Stimulated activated CD4-positive, alpha-beta T cell treated with anti-CD3 and anti-CD28 coated beads, Interleukin-12 subunit alpha, Interleukin-12 subunit beta, amount 100 ng/mL, for 24 hours (primary cell): ENCODE measurements around the gene EIF4E1B.

Experiments
- DNase-seq, 2 experiments: peaks; one replicate each; pipeline ENCODE4 v3.0.0-alpha.2; 2020; ENCODE audit warnings: low read depth in 2 of 2

The EIF4E1B gene

DNA sequence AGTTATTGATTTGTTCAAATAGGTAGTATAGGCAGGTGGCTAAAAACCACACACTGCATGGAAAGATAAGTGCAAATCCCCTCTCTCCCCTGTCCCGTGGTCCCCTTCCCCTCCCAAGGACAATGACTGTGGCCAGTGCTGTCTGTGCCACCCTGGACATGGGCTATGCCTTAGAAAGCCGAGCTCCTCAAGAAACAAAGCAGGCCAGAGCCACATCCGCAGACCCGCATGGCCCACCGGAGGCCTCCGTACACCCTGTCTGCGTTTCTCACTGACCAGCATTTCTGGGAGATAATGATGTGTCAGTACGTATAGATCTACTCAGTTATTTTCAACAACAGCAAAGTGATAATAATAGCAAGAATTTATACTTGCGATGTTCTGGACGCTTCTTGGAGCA, 33.1 kb downstream of the EIF4E1B start:
- DNase-seq: no peak

DNA sequence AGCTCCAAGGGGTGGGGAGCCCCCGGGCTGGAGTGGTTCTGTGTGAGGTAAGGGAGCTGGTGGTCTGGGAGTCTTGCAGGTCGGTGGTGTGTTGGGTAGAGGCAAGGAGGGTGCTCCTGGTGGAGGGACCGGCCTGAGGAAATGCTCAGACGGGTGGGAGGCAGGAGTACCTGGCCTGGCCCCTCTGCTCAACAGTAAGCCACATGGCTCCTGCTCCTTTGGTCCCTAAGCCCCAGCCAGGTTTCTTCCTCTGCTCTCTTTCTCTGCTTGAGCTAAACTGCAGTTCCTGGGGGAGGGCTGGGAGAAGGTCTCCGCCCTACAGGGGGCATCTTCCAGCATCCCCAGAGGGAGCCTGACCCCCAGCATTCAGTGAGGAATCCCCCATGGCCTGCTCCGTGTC, 34.0 kb downstream of the EIF4E1B start:
- no peak for DNase-seq

GRCh38 chr5:176664886-176665285, 34.4 kb downstream of the EIF4E1B start:
- no peak for DNase-seq

DNA sequence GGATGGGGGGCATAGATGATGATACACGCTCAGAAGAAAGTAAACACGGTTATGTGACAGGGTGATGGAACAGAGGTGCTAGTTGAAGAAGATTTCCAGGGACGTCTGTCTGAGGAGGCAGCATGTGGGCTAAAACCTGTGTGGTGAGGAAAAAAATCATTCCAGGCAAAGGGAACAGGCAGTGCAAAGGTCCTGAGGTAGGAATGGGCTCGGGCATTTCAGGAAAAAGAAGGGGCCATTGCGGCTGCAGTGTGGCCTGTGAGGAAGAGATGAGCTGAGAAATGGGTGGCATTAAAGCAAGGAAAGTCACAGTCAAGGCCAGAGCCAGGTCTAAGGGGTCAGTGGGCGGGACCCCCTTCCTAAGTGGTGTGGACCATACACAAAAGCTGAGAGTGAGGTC, 35.0 kb downstream of the EIF4E1B start:
- DNase-seq: no peak

DNA sequence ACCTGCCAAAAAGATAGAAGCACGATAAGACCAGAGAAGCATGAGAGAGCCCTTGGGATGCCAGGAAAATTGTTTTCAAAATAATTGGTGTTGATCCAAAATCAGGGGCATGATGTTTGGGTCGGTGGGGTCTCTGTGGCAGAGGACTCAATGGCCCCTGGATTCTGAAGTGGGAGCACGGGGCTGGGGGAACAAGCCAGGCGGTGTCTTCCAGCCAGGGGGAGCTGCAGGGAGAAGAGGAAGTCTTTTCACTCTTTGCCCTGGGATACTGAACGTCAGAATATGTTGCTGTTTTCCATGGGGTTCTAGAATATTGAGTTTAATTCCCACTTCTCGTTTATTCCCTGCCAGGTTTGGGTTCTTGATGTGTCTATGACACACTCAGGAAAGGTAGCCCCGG, 37.2 kb downstream of the EIF4E1B start:
- DNase-seq: no peak

DNA sequence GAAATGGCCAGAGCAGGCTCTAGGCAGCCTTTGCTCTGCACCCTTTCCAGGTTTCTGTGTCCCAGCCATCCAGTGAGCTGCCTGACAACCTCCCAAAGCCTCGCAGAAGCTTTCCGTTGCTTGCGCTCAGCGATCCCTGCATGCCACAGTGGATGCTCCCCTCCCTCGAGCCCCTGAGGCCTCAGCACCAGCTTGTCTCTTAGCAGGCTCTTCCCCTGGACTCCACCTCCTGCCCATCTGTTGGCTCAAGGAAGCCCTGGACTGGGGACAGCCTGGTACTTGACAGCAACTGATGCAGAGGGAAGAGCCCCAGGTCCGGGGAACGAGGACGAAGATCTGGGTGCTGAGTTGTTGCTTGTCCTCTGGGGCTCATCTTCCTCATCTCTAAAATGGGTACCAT, 40.0 kb downstream of the EIF4E1B start:
- DNase-seq: no peak

GRCh38 chr5:176671399-176671798, 40.9 kb downstream of the EIF4E1B start:
- no peak for DNase-seq

- DNase-seq: no peak
Measured at GRCh38 chr5:176671890-176672747, 41.6 kb downstream of the EIF4E1B start.

GRCh38 chr5:176673651-176674583, 43.4 kb downstream of the EIF4E1B start:
- DNase-seq: no peak

DNA sequence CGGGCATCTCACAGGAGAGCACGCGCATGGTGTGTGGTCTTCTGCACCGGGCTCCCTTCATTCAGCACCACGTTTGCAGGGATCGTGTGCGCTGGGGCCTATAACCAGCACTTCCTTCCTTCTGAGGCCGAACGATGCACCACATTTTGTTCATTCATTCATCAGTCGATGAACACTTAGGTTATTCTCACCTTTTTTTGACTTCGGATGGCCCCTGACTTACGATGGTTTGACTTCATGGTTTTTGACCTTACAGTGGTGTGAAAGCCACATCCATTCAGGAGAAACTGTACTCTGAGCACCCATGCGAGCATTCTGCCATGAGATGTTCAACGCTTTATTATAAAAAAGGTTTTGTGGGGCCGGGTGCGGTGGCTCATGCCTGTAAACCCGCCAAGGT, 44.3 kb downstream of the EIF4E1B start:
- no peak for DNase-seq

DNA sequence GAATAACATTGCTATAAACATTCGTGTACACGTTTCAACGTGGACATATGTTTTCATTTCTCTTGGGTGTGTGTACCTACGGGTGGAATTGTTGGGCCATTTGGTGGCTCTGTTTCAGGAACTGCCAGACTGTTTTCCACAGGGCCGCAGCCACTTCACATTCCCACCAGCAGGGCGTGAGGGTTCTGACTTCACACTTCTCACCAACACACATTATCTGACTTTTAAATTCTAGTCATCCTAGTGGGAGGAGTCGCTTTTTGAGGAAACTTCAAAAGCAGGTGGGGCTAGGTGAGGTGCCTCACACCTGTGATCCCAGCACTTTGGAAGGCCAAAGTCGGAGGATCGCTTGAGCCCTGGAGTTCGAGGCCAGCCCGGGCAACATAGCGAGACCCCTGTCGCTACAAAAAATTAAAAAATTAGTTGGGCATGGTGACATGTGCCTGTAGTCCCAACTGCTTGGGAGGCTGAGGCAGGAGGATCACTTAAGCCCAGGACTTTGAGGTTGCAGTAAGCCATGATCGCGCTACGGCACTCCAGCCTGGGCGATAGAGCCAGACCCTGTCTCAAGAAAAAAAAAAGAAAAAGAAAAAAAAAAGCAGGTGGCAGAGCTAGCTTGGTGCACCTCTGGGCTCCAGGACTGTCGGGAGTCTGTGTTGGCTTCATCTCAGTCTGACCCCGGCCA, 45.3 kb downstream of the EIF4E1B start:
- no peak for DNase-seq

DNA sequence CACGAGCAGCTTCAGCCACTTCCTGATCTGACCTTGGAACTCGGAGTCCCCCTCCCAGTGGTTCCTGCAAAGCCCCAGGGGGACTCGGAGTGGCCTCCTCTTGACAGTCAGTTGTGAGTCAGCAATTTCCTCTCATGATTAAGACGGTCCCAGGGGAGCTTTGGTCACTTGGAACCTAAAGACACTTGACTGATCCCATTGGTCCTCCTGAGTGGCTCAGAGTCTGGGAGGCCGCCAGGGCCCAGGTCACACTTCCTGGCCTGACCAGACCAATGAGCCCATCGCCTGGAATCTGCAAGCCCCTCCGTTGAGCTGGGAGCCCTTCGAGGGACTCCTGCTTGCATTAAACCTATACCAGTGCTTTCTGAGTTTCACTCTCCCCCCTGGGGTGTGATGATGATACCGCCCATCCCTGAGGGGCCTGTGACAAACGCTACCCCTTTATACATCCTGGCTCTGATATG, 45.9 kb downstream of the EIF4E1B start:
- no peak for DNase-seq

DNA sequence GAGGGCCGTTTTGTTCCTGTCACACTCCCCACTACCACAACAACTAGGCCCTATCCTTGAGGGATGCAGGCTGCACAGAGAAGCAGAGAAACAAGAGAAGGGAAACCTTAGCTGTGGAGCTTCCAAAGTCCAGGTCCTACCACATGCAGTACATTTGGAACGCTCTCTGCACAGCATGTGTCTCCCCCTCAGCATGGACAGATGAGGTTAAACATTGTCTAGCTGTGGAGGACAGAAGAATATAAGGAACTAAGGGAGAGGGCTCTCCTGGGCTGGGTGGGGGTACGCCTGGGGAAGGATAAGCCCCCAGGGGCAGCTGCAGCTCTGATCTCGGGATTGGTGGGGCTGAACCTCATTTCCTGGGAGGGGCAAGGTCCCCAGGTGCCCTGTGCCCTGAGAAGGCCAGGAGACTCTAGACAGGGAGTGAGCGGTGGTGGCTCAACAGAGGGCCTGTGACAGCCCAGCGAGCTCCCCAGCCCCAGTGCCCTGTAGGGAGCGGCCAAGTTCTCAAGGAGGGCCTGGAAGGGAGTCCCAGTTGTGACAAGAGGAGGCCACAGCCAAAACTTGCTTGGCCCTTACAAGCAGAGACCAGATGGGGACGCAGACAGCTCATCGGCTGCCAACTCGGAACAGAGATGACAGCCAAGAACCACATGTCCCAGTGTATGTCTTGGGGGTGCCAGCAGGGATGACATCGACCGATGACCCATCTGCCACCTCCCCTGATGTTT, 46.9 kb downstream of the EIF4E1B start:
- DNase-seq: no peak

GRCh38 chr5:176678584-176678983, 48.1 kb downstream of the EIF4E1B start:
- no peak for DNase-seq

GRCh38 chr5:176679365-176680225, 49.1 kb downstream of the EIF4E1B start:
- DNase-seq: no peak

GRCh38 chr5:176680226-176680563, 49.7 kb downstream of the EIF4E1B start:
- DNase-seq: no peak

DNA sequence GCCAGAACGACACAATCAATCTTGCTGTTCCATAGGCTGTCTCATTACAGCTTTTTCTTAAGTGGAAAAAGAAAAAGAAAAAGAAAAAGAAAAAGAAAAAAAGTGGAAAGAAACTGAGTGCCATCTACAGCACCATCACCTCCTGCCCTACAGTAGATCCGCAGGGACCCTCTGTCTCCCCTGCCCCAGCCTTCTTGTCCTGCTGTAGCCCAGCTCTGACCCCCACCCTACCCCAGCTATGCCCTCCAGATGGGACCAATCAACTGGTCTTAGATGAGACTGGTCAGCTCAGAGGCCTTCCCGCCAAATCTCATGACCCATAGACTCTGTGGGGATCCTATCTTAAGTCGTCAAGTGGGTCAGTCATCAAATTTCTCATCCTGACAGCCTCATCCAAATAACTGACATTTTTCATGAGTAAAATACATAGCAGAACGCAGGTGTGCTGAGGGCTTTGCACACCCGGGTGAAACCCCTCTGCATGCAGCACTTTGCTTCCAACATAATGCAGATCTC, 51.6 kb downstream of the EIF4E1B start:
- no peak for DNase-seq

DNA sequence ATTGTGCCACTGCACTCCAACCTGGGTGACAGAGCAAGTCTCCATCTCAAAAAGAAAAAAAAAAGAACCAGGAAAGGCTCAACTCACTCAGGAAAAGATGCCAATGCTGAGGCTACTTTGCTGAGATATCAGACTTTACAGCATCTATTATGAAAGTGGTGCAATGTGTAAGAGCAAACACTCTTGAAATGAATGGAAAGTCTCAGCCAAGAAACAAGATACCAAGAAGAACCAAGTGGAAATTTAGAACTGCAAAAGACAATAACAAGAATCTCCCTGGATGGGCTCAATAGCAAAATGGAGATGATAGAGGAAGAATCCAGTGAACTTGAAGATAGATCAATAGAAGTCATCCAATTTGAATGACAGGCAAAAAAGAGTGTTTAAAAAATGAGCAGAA, 54.5 kb downstream of the EIF4E1B start:
- DNase-seq: no peak

GRCh38 chr5:176687247-176687646, 56.8 kb downstream of the EIF4E1B start:
- DNase-seq: no peak

DNA sequence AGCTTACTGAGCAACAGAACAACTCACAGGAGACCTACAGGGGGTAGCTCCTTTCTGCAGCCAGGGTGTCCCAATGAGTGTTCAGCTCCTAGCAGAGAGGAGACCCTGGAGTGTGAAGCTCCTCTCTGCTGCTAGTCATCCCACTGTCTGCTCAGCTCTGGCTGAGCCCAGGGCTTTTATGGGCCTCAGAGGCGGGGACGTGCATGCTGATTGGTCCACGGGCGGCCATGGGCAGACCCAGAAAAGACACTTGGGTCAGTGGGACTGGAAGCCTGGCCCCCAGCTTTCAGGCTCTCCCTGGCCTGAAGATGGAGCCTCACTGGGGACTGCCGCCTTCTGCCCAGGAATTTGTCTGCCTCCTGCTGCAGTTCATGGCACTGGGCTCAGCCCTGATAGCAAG, 57.4 kb downstream of the EIF4E1B start:
- no peak for DNase-seq
